Lower leg skin (tissue), 4 donors: ENCODE measurements around the gene FAM111A. TPM values are rescaled to one million over a fixed set of nuclear protein-coding genes. Genes with fewer than 3 reads are reported as not detected.

ENCODE experiments used
- DNase-seq, 2 donors: peaks; one replicate each; pipeline ENCODE4 v3.0.0-alpha.2; 2019; ENCODE audit warnings: low spot score in 2 of 2
- H3K4me3 ChIP-seq: fragments of 200-600 bp; sonication (generic); 2 replicates; pipeline ENCODE4 v1.5.1; 2017; ENCODE audit warnings: mild to moderate bottlenecking, low read depth; ENCODE audit not compliant: poor library complexity, severe bottlenecking
- CTCF ChIP-seq, 3 donors: fragments of 450-650 bp; IDR thresholded peaks; one replicate each; pipeline ENCODE4 v1.5.1; 2016; ENCODE audit warnings: antibody characterized with exemption in 3 of 3, mild to moderate bottlenecking in 3 of 3, moderate library complexity in 2 of 3
- POLR2A ChIP-seq, 2 donors: fragments of 450-650 bp; IDR thresholded peaks; one replicate each; pipeline ENCODE4 v1.6.1; 2016 to 2017; ENCODE audit warnings: antibody characterized with exemption in 2 of 2, mild to moderate bottlenecking in 1 of 2, moderate library complexity in 1 of 2
- WGBS, 2 donors: methylation state at CpG; one replicate each; pipeline ENCODE4 v1.1.5; 2018; 5-methylcytosine and 5-hydroxymethylcytosine counted together
- intact Hi-C: fragments of 100-400 bp; cut with DNase I; formaldehyde crosslinking; loops from one replicate; pipeline ENCODE4 v1.15.0; 2023; ENCODE audit warnings: low total_unique reads
- total RNA-seq, 4 donors: library from RNA; depleted of rRNA; stranded (reverse); fragments of >200 nt; gene quantifications; one replicate each; pipeline ENCODE4 v1.1.0, GENCODE V29; 2016

FAM111A gene
- total RNA-seq, 4 donors from 2014 or later = 14.9 to 25.0 (median 20.9) TPM

GRCh38 chr11:59175091-59175501, 32.4 kb downstream of the FAM111A start:
- H3K4me3 ChIP-seq = no peak overlapping the region
- WGBS, 2 donors = 60 to 69% methylated on average over 4 of the region's 4 CpGs
- DNase-seq = no peak
- intact Hi-C loops = no loop called here
- TF ChIP-seq CTCF (IDR thresholded peaks at IDR 0.05) (no peak), POLR2A (IDR thresholded peaks at IDR 0.05) (no peak)

- intact Hi-C loops = no loop called here
- H3K4me3 ChIP-seq = no peak overlapping the region
- DNase-seq = no peak
- TF ChIP-seq CTCF (IDR thresholded peaks at IDR 0.05) (no peak), POLR2A (IDR thresholded peaks at IDR 0.05) (no peak)
- WGBS, 2 donors = 90 to 92% methylated on average over 7 of the region's 7 CpGs
Observed at GRCh38 chr11:59176330-59176729, 33.7 kb downstream of the FAM111A start.

- no peak overlapping the region for H3K4me3 ChIP-seq
- DNase-seq = no peak
- TF ChIP-seq POLR2A (IDR thresholded peaks at IDR 0.05) (no peak), CTCF (IDR thresholded peaks at IDR 0.05) (no peak)
- intact Hi-C loops = no loop called here
Observed at GRCh38 chr11:59178402-59178801, 35.7 kb downstream of the FAM111A start.

GRCh38 chr11:59179121-59179520, 36.5 kb downstream of the FAM111A start:
- no peak for DNase-seq
- TF ChIP-seq POLR2A (IDR thresholded peaks at IDR 0.05) = no peak
- no peak for TF ChIP-seq CTCF (IDR thresholded peaks at IDR 0.05)
- intact Hi-C loops = no loop called here
- WGBS, 2 donors = 82 to 88% methylated on average over 2 of the region's 2 CpGs
- H3K4me3 ChIP-seq = no peak overlapping the region

GRCh38 chr11:59180168-59180776, 37.6 kb downstream of the FAM111A start:
- no peak overlapping the region for H3K4me3 ChIP-seq
- TF ChIP-seq CTCF (IDR thresholded peaks at IDR 0.05) (no peak), POLR2A (IDR thresholded peaks at IDR 0.05) (no peak)
- DNase-seq = no peak
- WGBS, 2 donors = 67 to 77% methylated on average over 2 of the region's 2 CpGs
- intact Hi-C loops = no loop called here

- WGBS, 2 donors = 89% methylated on average over 2 of the region's 2 CpGs
- no peak for DNase-seq
- no peak overlapping the region for H3K4me3 ChIP-seq
- TF ChIP-seq POLR2A (IDR thresholded peaks at IDR 0.05) = no peak
- TF ChIP-seq CTCF (IDR thresholded peaks at IDR 0.05) = no peak
- intact Hi-C loops = no loop called here
Observed at GRCh38 chr11:59180907-59181306, 38.3 kb downstream of the FAM111A start.
